PC-3 (cell line): ENCODE measurements around the gene FAM53C. TPM values are rescaled to one million over a fixed set of nuclear protein-coding genes. Genes with fewer than 3 reads are reported as not detected.

Source experiments
- ATAC-seq: fragments of 200-7000 bp; cut with Tn5 transposase; 2 replicates; pipeline ENCODE4 v1.9.1; 2020; ENCODE audit warnings: mild to moderate bottlenecking, moderate library complexity
- BruUV-seq: library from RNA; stranded (reverse); fragments of 400-500 nt; replicated peaks from 2 replicates; lab custom pipeline; 2021; lab: Mats Ljungman, UMichigan
- CTCF ChIA-PET: fragments of 300-600 bp; sonication (Branson Sonifier 250); formaldehyde crosslinking; loops from one replicate; lab custom pipeline; 2022; ENCODE audit warnings: antibody characterized with exemption; lab: Charles Lee
- POLR2A ChIA-PET: fragments of 300-600 bp; sonication (Branson Sonifier 250); formaldehyde crosslinking; loops from one replicate; lab custom pipeline; 2022; ENCODE audit warnings: antibody characterized with exemption; ENCODE audit not compliant: unreplicated experiment; lab: Charles Lee
- DNase-seq: peaks from one replicate; pipeline ENCODE4 v3.0.0-alpha.2; 2015
- H2AFZ ChIP-seq: fragments of 300-600 bp; sonication (generic); 2 replicates; pipeline ENCODE4 v1.6.0; 2016; ENCODE audit warnings: antibody characterized with exemption, low read length
- H3F3A ChIP-seq: fragments of 300-600 bp; sonication (generic); one replicate; pipeline ENCODE4 v1.6.0; 2017; ENCODE audit warnings: antibody characterized with exemption, low read length, control low read depth, mild to moderate bottlenecking; ENCODE audit not compliant: unreplicated experiment
- H3K27ac ChIP-seq: fragments of 300-600 bp; sonication (generic); 2 replicates; pipeline ENCODE4 v1.5.1; 2016; ENCODE audit warnings: mild to moderate bottlenecking, low read length
- H3K27me3 ChIP-seq: fragments of 300-600 bp; sonication (generic); 2 replicates; pipeline ENCODE4 v1.6.1; 2016; ENCODE audit warnings: low read length, mixed read lengths
- H3K36me3 ChIP-seq: fragments of 300-600 bp; sonication (generic); 2 replicates; pipeline ENCODE4 v1.6.1; 2016; ENCODE audit warnings: low read depth, mixed run types, low read length, mixed read lengths
- H3K4me1 ChIP-seq: fragments of 300-600 bp; sonication (generic); 2 replicates; pipeline ENCODE4 v1.5.1; 2016; ENCODE audit warnings: low read length; ENCODE audit not compliant: insufficient read depth
- H3K4me2 ChIP-seq: fragments of 300-600 bp; sonication (generic); 2 replicates; pipeline ENCODE4 v1.6.0; 2016; ENCODE audit warnings: low read length
- H3K4me3 ChIP-seq: fragments of 300-600 bp; sonication (generic); 2 replicates; pipeline ENCODE4 v1.5.1; 2016; ENCODE audit warnings: mild to moderate bottlenecking, low read length, mixed read lengths
- H3K79me2 ChIP-seq: fragments of 300-600 bp; sonication (generic); 2 replicates; pipeline ENCODE4 v1.6.1; 2017; ENCODE audit warnings: low read length, mixed read lengths
- H3K9ac ChIP-seq: fragments of 300-600 bp; sonication (generic); 2 replicates; pipeline ENCODE4 v1.6.0; 2016; ENCODE audit warnings: mild to moderate bottlenecking, low read length
- H3K9me2 ChIP-seq: fragments of 300-600 bp; sonication (generic); replicated peaks from 2 replicates; pipeline ENCODE4 v1.6.1; 2016; ENCODE audit warnings: mixed run types, low read length, mixed read lengths
- H3K9me3 ChIP-seq: fragments of 300-600 bp; sonication (generic); 2 replicates; pipeline ENCODE4 v1.6.1; 2016; ENCODE audit warnings: low read length, mixed read lengths
- H4K20me1 ChIP-seq: fragments of 300-600 bp; sonication (generic); 2 replicates; pipeline ENCODE4 v1.6.1; 2016; ENCODE audit warnings: low read length, mixed read lengths
- EZH2 ChIP-seq: fragments of 300-600 bp; sonication (generic); IDR thresholded peaks from one replicate; pipeline ENCODE4 v1.6.1; 2017; ENCODE audit warnings: antibody characterized with exemption, mild to moderate bottlenecking, low read length; ENCODE audit not compliant: unreplicated experiment
- EZH2phosphoT487 ChIP-seq: fragments of 300-600 bp; sonication (generic); IDR thresholded peaks from 2 replicates; pipeline ENCODE4 v1.6.1; 2018; ENCODE audit warnings: mild to moderate bottlenecking, antibody characterized with exemption, low read length, borderline replicate concordance
- intact Hi-C: fragments of 100-400 bp; cut with micrococcal nuclease; formaldehyde crosslinking; loops from 2 replicates; pipeline ENCODE4 v1.9.0; 2023
- total RNA-seq: library from RNA; depleted of rRNA; stranded (reverse); fragments of >200 nt; gene quantifications from 2 replicates; pipeline ENCODE4 v1.2.3, GENCODE V29; 2014
- TF ChIP-seq, protein P1 (sequence below): fragments of 300-600 bp; sonication (generic); conservative IDR thresholded peaks from 2 replicates; pipeline ENCODE4 v1.5.1; 2017; ENCODE audit warnings: antibody characterized with exemption, low read depth, mild to moderate bottlenecking, low read length

Gene FAM53C
- total RNA-seq, 1 experiment from 2014 or later: 26.6 TPM

DNA sequence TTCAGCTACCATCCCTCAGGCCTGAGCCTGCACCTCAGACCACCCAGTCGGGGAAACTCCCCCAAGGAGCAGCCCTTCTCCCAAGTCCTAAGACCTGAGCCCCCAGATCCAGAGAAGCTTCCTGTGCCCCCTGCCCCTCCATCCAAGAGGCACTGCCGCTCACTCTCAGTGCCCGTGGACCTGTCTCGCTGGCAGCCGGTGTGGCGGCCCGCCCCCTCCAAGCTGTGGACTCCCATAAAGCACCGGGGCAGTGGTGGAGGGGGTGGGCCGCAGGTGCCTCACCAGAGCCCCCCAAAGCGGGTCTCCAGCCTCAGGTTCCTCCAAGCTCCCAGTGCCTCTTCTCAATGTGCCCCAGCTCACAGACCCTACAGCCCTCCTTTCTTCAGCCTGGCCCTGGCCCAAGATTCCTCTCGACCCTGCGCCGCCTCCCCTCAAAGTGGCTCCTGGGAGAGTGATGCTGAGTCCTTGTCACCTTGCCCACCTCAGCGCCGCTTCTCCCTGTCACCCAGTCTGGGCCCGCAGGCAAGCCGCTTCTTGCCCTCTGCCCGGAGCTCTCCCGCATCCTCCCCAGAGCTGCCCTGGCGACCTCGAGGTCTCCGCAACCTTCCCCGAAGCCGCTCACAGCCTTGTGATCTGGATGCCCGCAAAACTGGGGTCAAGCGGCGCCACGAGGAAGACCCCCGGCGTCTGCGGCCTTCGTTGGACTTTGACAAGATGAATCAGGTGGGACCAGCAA lies 7.0 kb downstream of the FAM53C start:
- H3K4me1 ChIP-seq: no peaks in the 10 kb centered on the region
- H3K27me3 ChIP-seq: no peaks in the 10 kb centered on the region
- TF ChIP-seq EZH2 (no peak), EZH2phosphoT487 (no peak)
- TF ChIP-seq, protein P1, sequence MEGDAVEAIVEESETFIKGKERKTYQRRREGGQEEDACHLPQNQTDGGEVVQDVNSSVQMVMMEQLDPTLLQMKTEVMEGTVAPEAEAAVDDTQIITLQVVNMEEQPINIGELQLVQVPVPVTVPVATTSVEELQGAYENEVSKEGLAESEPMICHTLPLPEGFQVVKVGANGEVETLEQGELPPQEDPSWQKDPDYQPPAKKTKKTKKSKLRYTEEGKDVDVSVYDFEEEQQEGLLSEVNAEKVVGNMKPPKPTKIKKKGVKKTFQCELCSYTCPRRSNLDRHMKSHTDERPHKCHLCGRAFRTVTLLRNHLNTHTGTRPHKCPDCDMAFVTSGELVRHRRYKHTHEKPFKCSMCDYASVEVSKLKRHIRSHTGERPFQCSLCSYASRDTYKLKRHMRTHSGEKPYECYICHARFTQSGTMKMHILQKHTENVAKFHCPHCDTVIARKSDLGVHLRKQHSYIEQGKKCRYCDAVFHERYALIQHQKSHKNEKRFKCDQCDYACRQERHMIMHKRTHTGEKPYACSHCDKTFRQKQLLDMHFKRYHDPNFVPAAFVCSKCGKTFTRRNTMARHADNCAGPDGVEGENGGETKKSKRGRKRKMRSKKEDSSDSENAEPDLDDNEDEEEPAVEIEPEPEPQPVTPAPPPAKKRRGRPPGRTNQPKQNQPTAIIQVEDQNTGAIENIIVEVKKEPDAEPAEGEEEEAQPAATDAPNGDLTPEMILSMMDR: no peak
- peaks cover 20% of the 10 kb centered on the region for H3K36me3 ChIP-seq
- no TSS peak for BruUV-seq
- peaks cover 21% of the 10 kb centered on the region for H3K79me2 ChIP-seq
- no peak overlapping the region for H3K9ac ChIP-seq
- ATAC-seq (no peak), DNase-seq (no peak)
- H3K9me3 ChIP-seq: no peaks in the 10 kb centered on the region
- H3K4me2 ChIP-seq: no peak overlapping the region
- H3F3A ChIP-seq: no peaks in the 10 kb centered on the region
- H3K9me2 ChIP-seq: no peaks in the 10 kb centered on the region
- POLR2A ChIA-PET: no interaction called here
- intact Hi-C loops: no loop called here
- no peak overlapping the region for H3K27ac ChIP-seq
- H4K20me1 ChIP-seq: 0 out of 2 replicates have a peak, but pooled peaks cover 5% of the 10 kb centered on the region
- CTCF ChIA-PET: no interaction called here
- no peak overlapping the region for H3K4me3 ChIP-seq
- no peak overlapping the region for H2AFZ ChIP-seq

DNA sequence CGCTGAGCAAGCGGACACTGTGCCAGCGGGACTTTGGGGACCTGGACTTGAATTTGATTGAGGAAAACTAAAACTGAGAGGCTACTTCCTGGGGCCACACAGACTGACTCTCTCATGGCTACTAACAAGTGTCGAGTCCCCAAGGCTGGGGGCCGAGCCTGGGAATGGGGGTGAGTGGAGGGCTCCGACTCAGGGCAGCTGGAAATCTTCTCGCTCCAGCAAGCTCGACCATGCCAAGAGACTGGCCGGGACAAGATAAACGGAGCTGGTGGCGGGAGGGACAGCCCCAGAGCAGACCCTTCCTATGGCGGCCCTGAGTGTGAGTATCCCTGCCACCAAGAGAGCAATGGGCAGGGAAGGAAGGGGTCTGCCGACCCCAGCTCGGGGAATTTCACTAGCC lies 8.8 kb downstream of the FAM53C start:
- H3F3A ChIP-seq: no peaks in the 10 kb centered on the region
- 0 out of 2 replicates have a peak, but pooled peaks cover 2% of the 10 kb centered on the region for H3K79me2 ChIP-seq
- ChIA-PET POLR2A (no interaction called here), CTCF (no interaction called here)
- H3K9me2 ChIP-seq: no peaks in the 10 kb centered on the region
- no peak overlapping the region for H3K27ac ChIP-seq
- BruUV-seq: no TSS peak
- H3K9me3 ChIP-seq: no peaks in the 10 kb centered on the region; the same call in 1 of the 2 replicates
- no peak overlapping the region for H3K4me2 ChIP-seq
- ATAC-seq (no peak), DNase-seq (no peak)
- H4K20me1 ChIP-seq: no peaks in the 10 kb centered on the region
- H3K9ac ChIP-seq: no peak overlapping the region
- H3K27me3 ChIP-seq: no peaks in the 10 kb centered on the region
- peaks cover 18% of the 10 kb centered on the region for H3K36me3 ChIP-seq
- H2AFZ ChIP-seq: no peak overlapping the region
- no peak for TF ChIP-seq EZH2phosphoT487
- TF ChIP-seq EZH2: no peak
- H3K4me1 ChIP-seq: no peaks in the 10 kb centered on the region
- no peak overlapping the region for H3K4me3 ChIP-seq
- intact Hi-C loops: no loop called here

DNA sequence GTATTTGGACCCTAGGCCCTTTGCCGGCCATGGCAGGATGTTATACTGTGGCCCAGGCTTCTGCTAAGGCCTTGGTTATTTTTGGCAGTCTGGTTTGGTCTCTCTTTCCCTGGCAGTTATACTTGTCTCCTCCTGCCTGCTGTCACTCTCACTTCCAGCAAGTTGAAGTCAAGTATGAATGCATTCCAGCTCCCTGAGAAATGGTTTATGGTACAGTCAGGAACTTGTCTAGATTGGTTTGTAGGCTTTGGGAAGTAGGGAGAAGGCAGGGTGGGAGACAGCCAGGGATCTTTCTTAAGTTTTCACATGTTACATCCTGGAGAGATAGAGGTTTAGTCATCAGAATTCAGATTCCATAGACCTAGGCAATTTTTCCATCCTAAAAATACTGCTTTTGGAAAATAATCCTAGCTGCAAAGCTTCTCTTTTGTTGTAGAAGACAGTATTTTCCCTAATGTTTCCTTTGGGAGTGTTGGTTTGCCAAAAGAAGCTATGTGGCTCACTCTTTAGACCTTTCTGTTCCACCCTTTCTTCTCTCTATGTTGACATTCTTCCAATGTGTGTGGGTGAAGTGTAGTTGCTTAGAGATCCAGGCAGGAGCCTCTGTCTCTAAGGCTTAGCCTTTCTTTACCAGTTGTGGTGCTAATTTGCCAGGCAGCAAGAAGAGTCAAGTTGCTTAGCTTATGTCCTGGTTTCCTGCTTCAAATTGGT lies 11.9 kb downstream of the FAM53C start:
- ATAC-seq: no peak

More for the DNA sequence above, 11.9 kb downstream of the FAM53C start:
- TF ChIP-seq EZH2 (no peak), EZH2phosphoT487 (no peak)
- TF ChIP-seq, protein P1: no peak
- Histone ChIP-seq H3K79me2 (peaks cover 21% of the 10 kb centered on the region), H4K20me1 (peaks cover 9% of the 10 kb centered on the region; the same call in 1 of the 2 replicates), H2AFZ (no peak overlapping the region), H3K9ac (no peak overlapping the region), H3K36me3 (peaks cover 23% of the 10 kb centered on the region), H3K27ac (no peak overlapping the region), H3K4me3 (no peak overlapping the region), H3K27me3 (no peaks in the 10 kb centered on the region), H3K9me2 (no peaks in the 10 kb centered on the region), H3K4me2 (no peak overlapping the region), H3F3A (no peaks in the 10 kb centered on the region), H3K9me3 (no peaks in the 10 kb centered on the region; the same call in 1 of the 2 replicates), H3K4me1 (peaks cover 9% of the 10 kb centered on the region)
- POLR2A ChIA-PET: interaction anchor here (0.7 kb wide), 1 partner anchor 108 kb away, joined by 3 read pairs; no protein-coding TSS in a partner anchor
- BruUV-seq: no TSS peak
- intact Hi-C loops: no loop called here
- no peak for DNase-seq
- CTCF ChIA-PET: interaction anchor here (1.1 kb wide), 1 partner anchor 18 kb away, joined by 4 read pairs; the partner anchor contains the start of gene CDC25C
